C4-2B (cell line): ENCODE measurements around the gene TNS3.

Source experiments
- ZFX ChIP-seq: fragments of 450-650 bp; IDR thresholded peaks from 2 replicates; pipeline ENCODE4 v1.6.1; 2017
- TF ChIP-seq, protein P1 (sequence below): fragments of 450-650 bp; conservative IDR thresholded peaks from 2 replicates; pipeline ENCODE4 v1.5.1; 2017; ENCODE audit warnings: mild to moderate bottlenecking

DNA sequence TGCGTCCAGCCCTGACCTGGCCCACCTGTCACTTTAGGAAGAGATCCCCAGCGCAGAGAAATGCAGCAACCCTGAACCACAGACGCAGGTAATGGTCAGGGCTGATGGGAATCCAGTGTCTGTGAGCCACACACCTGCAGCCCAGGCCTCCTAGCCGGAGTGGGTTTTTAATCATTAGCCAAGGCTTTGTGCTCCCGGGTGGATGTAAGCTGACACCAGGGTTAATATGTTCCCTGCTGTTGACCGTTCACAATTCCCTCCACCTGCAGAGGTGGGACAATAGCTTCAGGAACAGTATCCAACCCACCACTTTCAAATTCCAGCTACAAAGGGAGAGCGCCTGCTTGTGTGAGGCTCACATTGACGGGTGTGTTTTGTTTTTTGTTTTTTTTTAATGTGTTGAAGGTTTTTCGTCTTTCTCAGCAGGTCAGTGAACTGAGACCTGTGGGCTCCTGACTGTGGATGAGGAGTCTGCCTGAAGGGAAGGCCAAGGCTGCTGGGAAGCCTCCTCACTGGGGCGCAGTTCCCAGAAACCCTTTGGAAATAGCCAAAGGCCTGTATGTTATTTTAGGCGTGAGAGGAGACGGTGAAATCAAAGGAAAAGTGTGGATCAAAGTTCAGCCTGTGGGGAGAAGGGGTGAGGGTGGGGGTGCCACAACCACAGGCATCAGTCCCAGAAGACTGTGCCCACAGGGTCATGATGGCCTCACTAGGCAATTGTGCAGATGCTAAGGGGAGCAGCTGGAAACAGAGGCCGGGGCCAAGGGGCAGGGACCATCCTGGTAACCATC is 111.1 kb downstream of the TNS3 start:
- TF ChIP-seq, protein P1, sequence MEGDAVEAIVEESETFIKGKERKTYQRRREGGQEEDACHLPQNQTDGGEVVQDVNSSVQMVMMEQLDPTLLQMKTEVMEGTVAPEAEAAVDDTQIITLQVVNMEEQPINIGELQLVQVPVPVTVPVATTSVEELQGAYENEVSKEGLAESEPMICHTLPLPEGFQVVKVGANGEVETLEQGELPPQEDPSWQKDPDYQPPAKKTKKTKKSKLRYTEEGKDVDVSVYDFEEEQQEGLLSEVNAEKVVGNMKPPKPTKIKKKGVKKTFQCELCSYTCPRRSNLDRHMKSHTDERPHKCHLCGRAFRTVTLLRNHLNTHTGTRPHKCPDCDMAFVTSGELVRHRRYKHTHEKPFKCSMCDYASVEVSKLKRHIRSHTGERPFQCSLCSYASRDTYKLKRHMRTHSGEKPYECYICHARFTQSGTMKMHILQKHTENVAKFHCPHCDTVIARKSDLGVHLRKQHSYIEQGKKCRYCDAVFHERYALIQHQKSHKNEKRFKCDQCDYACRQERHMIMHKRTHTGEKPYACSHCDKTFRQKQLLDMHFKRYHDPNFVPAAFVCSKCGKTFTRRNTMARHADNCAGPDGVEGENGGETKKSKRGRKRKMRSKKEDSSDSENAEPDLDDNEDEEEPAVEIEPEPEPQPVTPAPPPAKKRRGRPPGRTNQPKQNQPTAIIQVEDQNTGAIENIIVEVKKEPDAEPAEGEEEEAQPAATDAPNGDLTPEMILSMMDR: no peak
- no peak for TF ChIP-seq ZFX
